ENCODE data around the gene NPDC1. TPM values are rescaled to one million over a fixed set of nuclear protein-coding genes. Genes with fewer than 3 reads are reported as not detected.
"Not testable (repeated sequence)": the region's sequence is repeated elsewhere in the genome, so short reads cannot be mapped to it uniquely, and the experiment has no call there.

Gene NPDC1
- total and polyA plus RNA-seq, 4 donors = 2.7 to 14.5 (median 7.3) TPM

DNA sequence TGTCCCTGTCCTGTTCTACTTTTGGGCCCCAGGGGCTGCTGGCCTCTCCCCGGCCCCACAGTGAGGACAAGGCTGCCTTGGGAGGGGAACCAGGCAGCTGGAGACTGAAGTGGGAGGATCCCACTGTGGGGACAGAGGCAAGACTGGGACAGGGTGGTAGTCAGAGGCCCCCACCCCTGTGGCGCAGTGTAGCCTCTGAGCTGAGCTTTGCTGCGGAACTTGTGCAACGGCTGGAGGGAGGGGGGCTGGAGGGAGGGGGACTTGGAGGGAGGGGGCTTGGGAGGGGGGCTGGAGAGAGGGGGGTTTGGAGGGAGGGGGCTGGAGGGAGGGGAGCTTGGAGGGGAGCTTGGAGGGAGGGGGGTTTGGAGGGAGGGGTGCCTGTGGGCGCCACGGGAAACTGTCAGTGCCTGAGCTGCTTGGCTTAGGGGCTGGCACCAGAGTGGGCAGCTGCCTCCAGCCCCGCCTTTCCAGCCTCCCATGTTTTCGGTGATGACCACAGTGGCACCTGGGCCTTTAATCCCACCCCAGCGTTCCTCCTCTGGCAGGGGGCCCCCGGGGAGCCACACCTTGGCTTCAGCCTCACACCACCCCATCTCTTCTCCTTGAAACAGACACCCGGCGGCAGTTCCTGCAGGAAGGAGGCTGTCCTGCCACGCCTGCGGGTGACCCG is 11.8 kb downstream of the NPDC1 start:
- no peak overlapping the region for H3K4me3 ChIP-seq (ENCODE audit: low read depth in 1 of 3, low read length in 3 of 3)
- H3K27me3 ChIP-seq (ENCODE audit: control insufficient read depth in 4 of 4, insufficient read depth in 4 of 4, low read length in 3 of 4) = peaks cover 0 to 2% (median 0%) of the 10 kb centered on the region in 4 donors
- TF ChIP-seq HNF4G (IDR thresholded peaks at IDR 0.05) (no peak), TAF1 (conservative IDR thresholded peaks at IDR 0.05) (no peak), HNF4A (conservative IDR thresholded peaks at IDR 0.05) (no peak), FOXA1 (IDR thresholded peaks at IDR 0.05) (no peak), RXRA (IDR thresholded peaks at IDR 0.05) (no peak), JUND (IDR thresholded peaks at IDR 0.05) (no peak), NR2F2 (IDR thresholded peaks at IDR 0.05) (no peak)
- TF ChIP-seq, protein P1, sequence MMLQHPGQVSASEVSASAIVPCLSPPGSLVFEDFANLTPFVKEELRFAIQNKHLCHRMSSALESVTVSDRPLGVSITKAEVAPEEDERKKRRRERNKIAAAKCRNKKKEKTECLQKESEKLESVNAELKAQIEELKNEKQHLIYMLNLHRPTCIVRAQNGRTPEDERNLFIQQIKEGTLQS (IDR thresholded peaks at IDR 0.05) = no peak
- TF ChIP-seq, protein P2, sequence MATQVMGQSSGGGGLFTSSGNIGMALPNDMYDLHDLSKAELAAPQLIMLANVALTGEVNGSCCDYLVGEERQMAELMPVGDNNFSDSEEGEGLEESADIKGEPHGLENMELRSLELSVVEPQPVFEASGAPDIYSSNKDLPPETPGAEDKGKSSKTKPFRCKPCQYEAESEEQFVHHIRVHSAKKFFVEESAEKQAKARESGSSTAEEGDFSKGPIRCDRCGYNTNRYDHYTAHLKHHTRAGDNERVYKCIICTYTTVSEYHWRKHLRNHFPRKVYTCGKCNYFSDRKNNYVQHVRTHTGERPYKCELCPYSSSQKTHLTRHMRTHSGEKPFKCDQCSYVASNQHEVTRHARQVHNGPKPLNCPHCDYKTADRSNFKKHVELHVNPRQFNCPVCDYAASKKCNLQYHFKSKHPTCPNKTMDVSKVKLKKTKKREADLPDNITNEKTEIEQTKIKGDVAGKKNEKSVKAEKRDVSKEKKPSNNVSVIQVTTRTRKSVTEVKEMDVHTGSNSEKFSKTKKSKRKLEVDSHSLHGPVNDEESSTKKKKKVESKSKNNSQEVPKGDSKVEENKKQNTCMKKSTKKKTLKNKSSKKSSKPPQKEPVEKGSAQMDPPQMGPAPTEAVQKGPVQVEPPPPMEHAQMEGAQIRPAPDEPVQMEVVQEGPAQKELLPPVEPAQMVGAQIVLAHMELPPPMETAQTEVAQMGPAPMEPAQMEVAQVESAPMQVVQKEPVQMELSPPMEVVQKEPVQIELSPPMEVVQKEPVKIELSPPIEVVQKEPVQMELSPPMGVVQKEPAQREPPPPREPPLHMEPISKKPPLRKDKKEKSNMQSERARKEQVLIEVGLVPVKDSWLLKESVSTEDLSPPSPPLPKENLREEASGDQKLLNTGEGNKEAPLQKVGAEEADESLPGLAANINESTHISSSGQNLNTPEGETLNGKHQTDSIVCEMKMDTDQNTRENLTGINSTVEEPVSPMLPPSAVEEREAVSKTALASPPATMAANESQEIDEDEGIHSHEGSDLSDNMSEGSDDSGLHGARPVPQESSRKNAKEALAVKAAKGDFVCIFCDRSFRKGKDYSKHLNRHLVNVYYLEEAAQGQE (IDR thresholded peaks at IDR 0.05) = no peak
- TF ChIP-seq, protein P3, sequence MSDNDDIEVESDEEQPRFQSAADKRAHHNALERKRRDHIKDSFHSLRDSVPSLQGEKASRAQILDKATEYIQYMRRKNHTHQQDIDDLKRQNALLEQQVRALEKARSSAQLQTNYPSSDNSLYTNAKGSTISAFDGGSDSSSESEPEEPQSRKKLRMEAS (IDR thresholded peaks at IDR 0.05) = no peak
- H3K36me3 ChIP-seq (ENCODE audit: control insufficient read depth in 4 of 4, insufficient read depth in 3 of 4, low read depth in 1 of 4, low read length in 3 of 4) = no peaks in the 10 kb centered on the region
- H3K4me1 ChIP-seq (ENCODE audit: control insufficient read depth in 4 of 4, insufficient read depth in 4 of 4, low read length in 3 of 4) = peaks cover under 1 to 14% (median 5%) of the 10 kb centered on the region in 4 donors
- no peak for DNase-seq (ENCODE audit: low spot score)
- peak overlapping the region in 1 of 2 donors; percentile 43 for H3K27ac ChIP-seq (ENCODE audit: low read depth in 1 of 2, low read length in 2 of 2)
- no peaks in the 10 kb centered on the region for H3K9me3 ChIP-seq (ENCODE audit: control insufficient read depth in 4 of 4, low read length in 3 of 4)
- 62% methylated on average over 15 of the region's 15 CpGs for WGBS
- H3K9ac ChIP-seq (ENCODE audit: low read depth in 1 of 2, low read length in 2 of 2) = no peak overlapping the region

DNA sequence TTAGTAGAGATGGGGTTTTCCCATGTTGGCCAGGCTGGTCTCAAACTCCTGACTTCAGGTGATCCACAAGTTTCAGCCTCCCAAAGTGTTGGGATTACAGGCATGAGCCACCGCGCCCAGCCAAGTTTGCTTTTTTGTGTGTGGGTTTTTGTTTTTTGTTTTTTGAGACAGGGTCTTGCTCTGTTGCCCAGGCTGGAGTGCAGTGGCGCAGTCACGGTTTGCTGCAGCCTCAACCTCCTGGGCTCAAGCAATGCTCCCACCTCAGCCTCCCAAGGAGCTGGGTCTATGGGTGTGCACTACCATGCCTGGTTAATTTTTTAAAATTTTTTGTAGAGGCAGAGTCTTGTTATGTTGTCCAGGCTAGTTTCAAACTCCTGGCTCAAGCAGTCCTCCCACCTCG is 12.5 kb downstream of the NPDC1 start:
- not testable (repeated sequence) for DNase-seq (ENCODE audit: low spot score); H3K36me3 ChIP-seq (ENCODE audit: control insufficient read depth in 4 of 4, insufficient read depth in 3 of 4, low read depth in 1 of 4, low read length in 3 of 4); H3K9me3 ChIP-seq (ENCODE audit: control insufficient read depth in 4 of 4, low read length in 3 of 4); H3K4me3 ChIP-seq (ENCODE audit: low read depth in 1 of 3, low read length in 3 of 3); H3K9ac ChIP-seq (ENCODE audit: low read depth in 1 of 2, low read length in 2 of 2); H3K27me3 ChIP-seq (ENCODE audit: control insufficient read depth in 4 of 4, insufficient read depth in 4 of 4, low read length in 3 of 4)
- Histone ChIP-seq H3K27ac (ENCODE audit: low read depth in 1 of 2, low read length in 2 of 2) (peak overlapping the region in 1 of 2 donors; percentile 19), H3K4me1 (ENCODE audit: control insufficient read depth in 4 of 4, insufficient read depth in 4 of 4, low read length in 3 of 4) (peaks cover 7 to 21% (median 11%) of the 10 kb centered on the region in 4 donors)
- WGBS = 92% methylated on average over 5 of the region's 5 CpGs

DNA sequence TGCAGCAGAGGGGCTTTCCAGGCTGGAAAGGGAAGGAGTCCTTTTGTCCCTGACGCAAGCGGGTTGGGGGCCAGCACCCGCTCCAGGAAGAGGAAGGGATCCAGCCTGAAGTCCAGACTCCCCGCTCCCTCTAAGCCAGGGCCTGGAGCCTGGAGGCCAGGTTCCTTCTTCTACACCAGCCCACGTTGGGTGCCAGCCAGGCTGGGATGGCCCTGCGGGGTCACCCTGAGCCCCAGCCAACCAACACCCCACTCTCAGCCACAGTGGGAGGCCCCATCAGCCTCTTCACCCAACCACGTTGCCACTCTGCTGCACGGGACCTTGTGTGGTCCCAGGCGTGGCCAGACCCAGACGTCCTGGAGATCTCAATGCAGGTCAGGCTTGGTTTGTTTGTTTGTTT is 13.1 kb downstream of the NPDC1 start:
- Histone ChIP-seq H3K4me3 (ENCODE audit: low read depth in 1 of 3, low read length in 3 of 3) (no peak overlapping the region), H3K27ac (ENCODE audit: low read depth in 1 of 2, low read length in 2 of 2) (peak overlapping the region; percentile 27 to 66), H3K9ac (ENCODE audit: low read depth in 1 of 2, low read length in 2 of 2) (no peak overlapping the region), H3K4me1 (ENCODE audit: control insufficient read depth in 4 of 4, insufficient read depth in 4 of 4, low read length in 3 of 4) (peaks cover 9 to 23% (median 13%) of the 10 kb centered on the region in 4 donors), H3K36me3 (ENCODE audit: control insufficient read depth in 4 of 4, insufficient read depth in 3 of 4, low read depth in 1 of 4, low read length in 3 of 4) (no peaks in the 10 kb centered on the region), H3K27me3 (ENCODE audit: control insufficient read depth in 4 of 4, insufficient read depth in 4 of 4, low read length in 3 of 4) (peaks cover 0 to 2% (median 0%) of the 10 kb centered on the region in 4 donors), H3K9me3 (ENCODE audit: control insufficient read depth in 4 of 4, low read length in 3 of 4) (no peaks in the 10 kb centered on the region)
- no peak for DNase-seq (ENCODE audit: low spot score)
- no peak for TF ChIP-seq RXRA (IDR thresholded peaks at IDR 0.05)
- TF ChIP-seq, protein P4, sequence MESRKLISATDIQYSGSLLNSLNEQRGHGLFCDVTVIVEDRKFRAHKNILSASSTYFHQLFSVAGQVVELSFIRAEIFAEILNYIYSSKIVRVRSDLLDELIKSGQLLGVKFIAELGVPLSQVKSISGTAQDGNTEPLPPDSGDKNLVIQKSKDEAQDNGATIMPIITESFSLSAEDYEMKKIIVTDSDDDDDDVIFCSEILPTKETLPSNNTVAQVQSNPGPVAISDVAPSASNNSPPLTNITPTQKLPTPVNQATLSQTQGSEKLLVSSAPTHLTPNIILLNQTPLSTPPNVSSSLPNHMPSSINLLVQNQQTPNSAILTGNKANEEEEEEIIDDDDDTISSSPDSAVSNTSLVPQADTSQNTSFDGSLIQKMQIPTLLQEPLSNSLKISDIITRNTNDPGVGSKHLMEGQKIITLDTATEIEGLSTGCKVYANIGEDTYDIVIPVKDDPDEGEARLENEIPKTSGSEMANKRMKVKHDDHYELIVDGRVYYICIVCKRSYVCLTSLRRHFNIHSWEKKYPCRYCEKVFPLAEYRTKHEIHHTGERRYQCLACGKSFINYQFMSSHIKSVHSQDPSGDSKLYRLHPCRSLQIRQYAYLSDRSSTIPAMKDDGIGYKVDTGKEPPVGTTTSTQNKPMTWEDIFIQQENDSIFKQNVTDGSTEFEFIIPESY (IDR thresholded peaks at IDR 0.05) = no peak
- WGBS = 83% methylated on average over 10 of the region's 10 CpGs
